SK-N-SH (cell line): ENCODE results near the gene MIAT. TPM values are rescaled to one million over a fixed set of nuclear protein-coding genes. Genes with fewer than 3 reads are reported as not detected.
A peak's percentile ranks its signal among the peaks of the same experiment; 100 is the strongest.

Experiments
- CTCF ChIA-PET: fragments of 300-600, 350-600 bp; formaldehyde crosslinking; extraction: SDS; loops from one replicate; lab custom pipeline; 2021; lab: Yijun Ruan, JAX
- POLR2A ChIA-PET: fragments of 350-600 bp; sonication (Branson Sonifier 250); formaldehyde crosslinking; extraction: SDS; loops from one replicate; lab custom pipeline; 2020; ENCODE audit warnings: antibody characterized with exemption, inconsistent platforms; lab: Yijun Ruan, JAX
- DNase-seq: peaks from one replicate; pipeline ENCODE4 v3.0.0; 2012
- H2AFZ ChIP-seq: fragments of 200-600 bp; sonication (generic); 2 replicates; pipeline ENCODE4 v1.8.1; 2016; ENCODE audit warnings: antibody characterized with exemption, mild to moderate bottlenecking, low read depth
- H3F3A ChIP-seq: fragments of 200-600 bp; sonication (generic); replicated peaks from 2 replicates; pipeline ENCODE3; 2016; ENCODE audit warnings: antibody characterized with exemption, mild to moderate bottlenecking; ENCODE audit not compliant: insufficient read depth
- H3K27ac ChIP-seq, 2 experiments: fragments of 200-500 bp in 1 of 2; fragments of 200-600 bp in 1 of 2; sonication (Bioruptor generic) in 1 of 2; sonication (generic), shearing (Covaris generic) in 1 of 2; 2 replicates each; pipeline versions ENCODE4 v1.5.1 to v1.6.1; 2014 to 2016; ENCODE audit warnings: low read depth in 2 of 2, inconsistent platforms in 1 of 2, low read length in 1 of 2, mild to moderate bottlenecking in 1 of 2, mixed read lengths in 1 of 2
- H3K27me3 ChIP-seq: fragments of 200-600 bp; sonication (generic), shearing (Covaris generic); 2 replicates; pipeline ENCODE4 v1.6.1; 2016; ENCODE audit warnings: mixed run types; ENCODE audit not compliant: insufficient read depth
- H3K36me3 ChIP-seq, 2 experiments: fragments of 200-500 bp in 1 of 2; fragments of 200-600 bp in 1 of 2; sonication (Bioruptor generic) in 1 of 2; sonication (generic) in 1 of 2; replicated peaks in 1 of 2; 2 replicates each; pipeline versions ENCODE3 to v1.5.1; 2014 to 2016; ENCODE audit warnings: low read length in 1 of 2, mild to moderate bottlenecking in 1 of 2; ENCODE audit not compliant: insufficient read depth in 2 of 2, control insufficient read depth in 1 of 2
- H3K4me1 ChIP-seq, 2 experiments: fragments of 200-500 bp in 1 of 2; fragments of 200-600 bp in 1 of 2; sonication (Bioruptor generic) in 1 of 2; sonication (generic), shearing (Covaris generic) in 1 of 2; 2 replicates each; pipeline versions ENCODE4 v1.5.1 to v1.6.1; 2014 to 2016; ENCODE audit warnings: low read depth in 1 of 2, low read length in 1 of 2, mixed run types in 1 of 2; ENCODE audit not compliant: insufficient read depth in 2 of 2, control insufficient read depth in 1 of 2
- H3K4me2 ChIP-seq: fragments of 200-600 bp; sonication (generic), shearing (Covaris generic); 2 replicates; pipeline ENCODE4 v1.6.1; 2017; ENCODE audit warnings: mixed run types
- H3K4me3 ChIP-seq, 2 experiments: fragments of 200-500 bp in 1 of 2; fragments of 200-600 bp in 1 of 2; sonication (Bioruptor generic) in 1 of 2; sonication (generic), shearing (Covaris generic) in 1 of 2; 2 replicates each; pipeline versions ENCODE4 v1.5.1 to v1.8.1; 2014 to 2016; ENCODE audit warnings: low read depth in 2 of 2, inconsistent platforms in 1 of 2, low read length in 1 of 2, mild to moderate bottlenecking in 1 of 2, mixed read lengths in 1 of 2, moderate library complexity in 1 of 2
- H3K79me2 ChIP-seq: fragments of 200-600 bp; sonication (generic); 2 replicates; pipeline ENCODE4 v1.8.1; 2017; ENCODE audit warnings: mild to moderate bottlenecking; ENCODE audit not compliant: insufficient read depth
- H3K9ac ChIP-seq: fragments of 200-600 bp; sonication (generic); 2 replicates; pipeline ENCODE4 v1.6.1; 2017; ENCODE audit warnings: mixed run types
- H3K9me2 ChIP-seq: fragments of 200-600 bp; sonication (generic); 2 replicates; pipeline ENCODE4 v1.6.1; 2017; ENCODE audit warnings: mixed run types
- H3K9me3 ChIP-seq: fragments of 200-600 bp; sonication (generic); 2 replicates; pipeline ENCODE4 v1.6.1; 2017; ENCODE audit warnings: mixed run types, mild to moderate bottlenecking, moderate library complexity
- H4K20me1 ChIP-seq: fragments of 200-600 bp; sonication (generic); 2 replicates; pipeline ENCODE4 v1.6.1; 2017; ENCODE audit warnings: mild to moderate bottlenecking, mixed run types; ENCODE audit not compliant: insufficient read depth
- CHD2 ChIP-seq: fragments of 150-350 bp; IDR thresholded peaks from 2 replicates; pipeline ENCODE4 v1.6.1; 2018; ENCODE audit warnings: low read length; ENCODE audit not compliant: partially characterized antibody
- EZH2phosphoT487 ChIP-seq: fragments of 200-600 bp; sonication (generic); IDR thresholded peaks from 2 replicates; pipeline ENCODE4 v1.6.1; 2017; ENCODE audit warnings: low read depth, mixed run types, mild to moderate bottlenecking, antibody characterized with exemption, moderate library complexity, borderline replicate concordance
- FOSL2 ChIP-seq: IDR thresholded peaks from 2 replicates; pipeline ENCODE4 v1.4.0; 2012; ENCODE audit warnings: low read depth, mild to moderate bottlenecking, moderate library complexity, borderline replicate concordance
- FOXJ3 ChIP-seq: sonication (generic); formaldehyde crosslinking; IDR thresholded peaks from 2 replicates; pipeline ENCODE4 v1.5.1; 2020; ENCODE audit warnings: mild to moderate bottlenecking, missing genetic modification reagents
- GABPA ChIP-seq: IDR thresholded peaks from 2 replicates; pipeline ENCODE4 v1.4.0; 2012; ENCODE audit warnings: low read depth, mild to moderate bottlenecking
- GATA2 ChIP-seq: sonication (generic); formaldehyde crosslinking; IDR thresholded peaks from 2 replicates; pipeline ENCODE4 v1.5.0; 2020; ENCODE audit warnings: mild to moderate bottlenecking, missing genetic modification reagents
- IRF3 ChIP-seq: fragments of 150-350 bp; IDR thresholded peaks from 2 replicates; pipeline ENCODE4 v1.6.1; 2016; ENCODE audit warnings: mild to moderate bottlenecking, low read depth, low read length
- MXI1 ChIP-seq: IDR thresholded peaks from 2 replicates; pipeline ENCODE4 v1.6.1; 2012; ENCODE audit warnings: mild to moderate bottlenecking, low read depth, low read length, improper control_type of control experiment
- NRF1 ChIP-seq: IDR thresholded peaks from 2 replicates; pipeline ENCODE4 v1.6.1; 2012; ENCODE audit warnings: low read depth, mild to moderate bottlenecking, low read length
- RCOR1 ChIP-seq: fragments of 150-350 bp; IDR thresholded peaks from 2 replicates; pipeline ENCODE4 v1.6.1; 2017; ENCODE audit warnings: antibody characterized with exemption, low read length
- RFX5 ChIP-seq: IDR thresholded peaks from 2 replicates; pipeline ENCODE4 v1.6.1; 2012; ENCODE audit warnings: mild to moderate bottlenecking, improper control_type of control experiment, low read length
- RXRA ChIP-seq: IDR thresholded peaks from 2 replicates; pipeline ENCODE4 v1.4.0; 2012; ENCODE audit warnings: low read depth, mild to moderate bottlenecking, borderline replicate concordance
- SIN3A ChIP-seq: IDR thresholded peaks from 2 replicates; pipeline ENCODE4 v1.6.1; 2012; ENCODE audit warnings: low read depth, mild to moderate bottlenecking, low read length, moderate library complexity, borderline replicate concordance
- TCF12 ChIP-seq: IDR thresholded peaks from 2 replicates; pipeline ENCODE4 v1.4.0; 2012
- WGBS: methylation state at CpG from one replicate; pipeline ENCODE4 v1.1.6; 2017; ENCODE audit warnings: low lambda C conversion rate; 5-methylcytosine and 5-hydroxymethylcytosine counted together
- polyA plus RNA-seq, 3 experiments: library from polyadenylated mRNA; depleted of rRNA; stranded (reverse); fragments of >200 nt; gene quantifications; 2 replicates each; pipeline ENCODE4 v1.2.3, GENCODE V29; 2012
- TF ChIP-seq, protein P1 (sequence below): fragments of 200-600 bp; sonication (generic); IDR thresholded peaks from 2 replicates; pipeline ENCODE4 v1.6.1; 2017; ENCODE audit warnings: antibody characterized with exemption, mild to moderate bottlenecking, moderate library complexity
- TF ChIP-seq, protein P2 (sequence below): IDR thresholded peaks from 2 replicates; pipeline ENCODE4 v1.6.1; 2012; ENCODE audit warnings: mild to moderate bottlenecking, low read depth, low read length, moderate library complexity
- TF ChIP-seq, protein P3 (sequence below): IDR thresholded peaks from 2 replicates; pipeline ENCODE4 v1.4.0; 2012; ENCODE audit warnings: low read depth

Gene MIAT
- polyA plus RNA-seq, 1 of the 3 experiments (the other 2 are of a cell fraction), result 5.4 TPM

DNA sequence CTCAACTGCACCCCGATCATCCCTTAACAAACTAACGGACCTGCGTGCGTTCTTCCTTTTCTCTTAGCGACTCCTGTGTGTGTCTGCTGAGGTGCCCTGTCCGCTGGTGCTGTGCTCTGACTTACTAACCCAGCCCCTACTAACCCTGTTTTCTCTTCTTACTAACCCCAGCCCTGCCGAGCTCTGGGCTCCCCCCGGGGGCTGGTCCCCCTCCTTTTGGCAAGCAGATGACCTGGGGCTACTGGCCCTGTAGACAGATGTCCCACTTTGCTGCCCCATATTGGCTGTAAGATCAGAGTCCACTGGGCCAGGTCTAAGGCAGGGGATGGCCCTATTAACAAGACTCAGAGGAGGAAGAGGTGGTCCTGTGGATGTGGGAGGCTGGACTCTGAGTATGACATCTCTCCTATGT, 14.7 kb downstream of the MIAT start:
- DNase-seq, result no peak
- Histone ChIP-seq H3K9me3 (no peaks in the 10 kb centered on the region), H3K4me1 (peaks cover 15 to 51% of the 10 kb centered on the region in 2 experiments; a peak in 2 of 4 replicates), H3K36me3 (no peaks in the 10 kb centered on the region), H2AFZ (peak overlapping the region; percentile 77), H4K20me1 (no peaks in the 10 kb centered on the region), H3K27me3 (no peaks in the 10 kb centered on the region), H3F3A (peaks cover 16% of the 10 kb centered on the region), H3K79me2 (peaks cover 32% of the 10 kb centered on the region), H3K4me3 (peak overlapping the region; percentile 96), H3K4me2 (peak overlapping the region; percentile 87), H3K27ac (peak overlapping the region; percentile 99), H3K9ac (peak overlapping the region; percentile 91), H3K9me2 (no peaks in the 10 kb centered on the region)
- TF ChIP-seq CHD2 (no peak), RCOR1 (no peak), FOXJ3 (no peak), GATA2 (CRISPR knock-in tag) (no peak), GABPA (no peak), RFX5 (no peak), RXRA (no peak)
- POLR2A ChIA-PET, result interaction anchor here (0.6 to 1.5 kb wide), 9 partner anchors 15 to 1343 kb away, joined by 3 to 7 read pairs (median 3); partner anchors contain the start of genes HPS4, MIAT, PITPNB and SRRD
- CTCF ChIA-PET, result interaction anchor here (0.7 to 2.1 kb wide), 3 partner anchors 25 to 169 kb away, joined by 3 to 8 read pairs (median 3); no protein-coding TSS in a partner anchor
- 87% methylated on average over 8 of the region's 8 CpGs for WGBS

- peaks cover 32% of the 10 kb centered on the region for H3K79me2 ChIP-seq
- no peaks in the 10 kb centered on the region for H3K9me2 ChIP-seq
- ChIA-PET CTCF (interaction anchor here (0.7 to 2.1 kb wide), 4 partner anchors 24 to 272 kb away, joined by 3 to 8 read pairs (median 3); no protein-coding TSS in a partner anchor), POLR2A (interaction anchor here (0.6 to 1.5 kb wide), 11 partner anchors 14 to 1342 kb away, joined by 3 to 7 read pairs (median 3); partner anchors contain the start of genes HPS4, MIAT, PITPNB and SRRD)
- H2AFZ ChIP-seq, result peak overlapping the region; percentile 77
- peak overlapping the region; percentile 87 for H3K4me2 ChIP-seq
- DNase-seq, result peak; percentile 88
- no peaks in the 10 kb centered on the region for H3K36me3 ChIP-seq
- H3K27ac ChIP-seq, result peak overlapping the region; percentile 99
- peaks cover 16% of the 10 kb centered on the region for H3F3A ChIP-seq
- H3K9ac ChIP-seq, result peak overlapping the region; percentile 91
- no peaks in the 10 kb centered on the region for H3K9me3 ChIP-seq
- H4K20me1 ChIP-seq, result no peaks in the 10 kb centered on the region
- WGBS, result 1% methylated on average over 21 of the region's 36 CpGs
- H3K4me1 ChIP-seq, result peaks cover 15 to 51% of the 10 kb centered on the region in 2 experiments; a peak in 2 of 4 replicates
- H3K27me3 ChIP-seq, result no peaks in the 10 kb centered on the region
- H3K4me3 ChIP-seq, result peak overlapping the region; percentile 96
- TF ChIP-seq, protein P1, sequence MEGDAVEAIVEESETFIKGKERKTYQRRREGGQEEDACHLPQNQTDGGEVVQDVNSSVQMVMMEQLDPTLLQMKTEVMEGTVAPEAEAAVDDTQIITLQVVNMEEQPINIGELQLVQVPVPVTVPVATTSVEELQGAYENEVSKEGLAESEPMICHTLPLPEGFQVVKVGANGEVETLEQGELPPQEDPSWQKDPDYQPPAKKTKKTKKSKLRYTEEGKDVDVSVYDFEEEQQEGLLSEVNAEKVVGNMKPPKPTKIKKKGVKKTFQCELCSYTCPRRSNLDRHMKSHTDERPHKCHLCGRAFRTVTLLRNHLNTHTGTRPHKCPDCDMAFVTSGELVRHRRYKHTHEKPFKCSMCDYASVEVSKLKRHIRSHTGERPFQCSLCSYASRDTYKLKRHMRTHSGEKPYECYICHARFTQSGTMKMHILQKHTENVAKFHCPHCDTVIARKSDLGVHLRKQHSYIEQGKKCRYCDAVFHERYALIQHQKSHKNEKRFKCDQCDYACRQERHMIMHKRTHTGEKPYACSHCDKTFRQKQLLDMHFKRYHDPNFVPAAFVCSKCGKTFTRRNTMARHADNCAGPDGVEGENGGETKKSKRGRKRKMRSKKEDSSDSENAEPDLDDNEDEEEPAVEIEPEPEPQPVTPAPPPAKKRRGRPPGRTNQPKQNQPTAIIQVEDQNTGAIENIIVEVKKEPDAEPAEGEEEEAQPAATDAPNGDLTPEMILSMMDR, result peak; percentile 48
- TF ChIP-seq, protein P2, sequence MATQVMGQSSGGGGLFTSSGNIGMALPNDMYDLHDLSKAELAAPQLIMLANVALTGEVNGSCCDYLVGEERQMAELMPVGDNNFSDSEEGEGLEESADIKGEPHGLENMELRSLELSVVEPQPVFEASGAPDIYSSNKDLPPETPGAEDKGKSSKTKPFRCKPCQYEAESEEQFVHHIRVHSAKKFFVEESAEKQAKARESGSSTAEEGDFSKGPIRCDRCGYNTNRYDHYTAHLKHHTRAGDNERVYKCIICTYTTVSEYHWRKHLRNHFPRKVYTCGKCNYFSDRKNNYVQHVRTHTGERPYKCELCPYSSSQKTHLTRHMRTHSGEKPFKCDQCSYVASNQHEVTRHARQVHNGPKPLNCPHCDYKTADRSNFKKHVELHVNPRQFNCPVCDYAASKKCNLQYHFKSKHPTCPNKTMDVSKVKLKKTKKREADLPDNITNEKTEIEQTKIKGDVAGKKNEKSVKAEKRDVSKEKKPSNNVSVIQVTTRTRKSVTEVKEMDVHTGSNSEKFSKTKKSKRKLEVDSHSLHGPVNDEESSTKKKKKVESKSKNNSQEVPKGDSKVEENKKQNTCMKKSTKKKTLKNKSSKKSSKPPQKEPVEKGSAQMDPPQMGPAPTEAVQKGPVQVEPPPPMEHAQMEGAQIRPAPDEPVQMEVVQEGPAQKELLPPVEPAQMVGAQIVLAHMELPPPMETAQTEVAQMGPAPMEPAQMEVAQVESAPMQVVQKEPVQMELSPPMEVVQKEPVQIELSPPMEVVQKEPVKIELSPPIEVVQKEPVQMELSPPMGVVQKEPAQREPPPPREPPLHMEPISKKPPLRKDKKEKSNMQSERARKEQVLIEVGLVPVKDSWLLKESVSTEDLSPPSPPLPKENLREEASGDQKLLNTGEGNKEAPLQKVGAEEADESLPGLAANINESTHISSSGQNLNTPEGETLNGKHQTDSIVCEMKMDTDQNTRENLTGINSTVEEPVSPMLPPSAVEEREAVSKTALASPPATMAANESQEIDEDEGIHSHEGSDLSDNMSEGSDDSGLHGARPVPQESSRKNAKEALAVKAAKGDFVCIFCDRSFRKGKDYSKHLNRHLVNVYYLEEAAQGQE, result 0 out of 2 replicates have a peak, but pooled peaks have one; percentile 9
- no peak for TF ChIP-seq TCF12
- no peak for TF ChIP-seq FOSL2
- no peak for TF ChIP-seq IRF3
- TF ChIP-seq, protein P3, sequence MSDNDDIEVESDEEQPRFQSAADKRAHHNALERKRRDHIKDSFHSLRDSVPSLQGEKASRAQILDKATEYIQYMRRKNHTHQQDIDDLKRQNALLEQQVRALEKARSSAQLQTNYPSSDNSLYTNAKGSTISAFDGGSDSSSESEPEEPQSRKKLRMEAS, result peak; percentile 67
- TF ChIP-seq GABPA, result peak; percentile 94
- no peak for TF ChIP-seq EZH2phosphoT487
- TF ChIP-seq RFX5, result no peak; the same call in 1 of the 2 replicates
- no peak for TF ChIP-seq FOXJ3
- TF ChIP-seq SIN3A, result no peak; the same call in 1 of the 2 replicates
- TF ChIP-seq NRF1, result no peak
- peak; percentile 88 for TF ChIP-seq MXI1
- TF ChIP-seq RXRA, result no peak; the same call in 1 of the 2 replicates
- no peak for TF ChIP-seq RCOR1
Measured at GRCh38 chr22:26672590-26673468, 15.4 kb downstream of the MIAT start.
